Activated naive CD4-positive, alpha-beta T cell treated with anti-CD3 and anti-CD28 coated beads for 36 hours (primary cell): ENCODE results near the gene MANSC4. TPM values are rescaled to one million over a fixed set of nuclear protein-coding genes. Genes with fewer than 3 reads are reported as not detected.
"Not testable (repeated sequence)": the region's sequence is repeated elsewhere in the genome, so short reads cannot be mapped to it uniquely, and the experiment has no call there.

Source experiments
- CTCF ChIA-PET: fragments of 350-600 bp; sonication (Branson Sonifier 250); formaldehyde crosslinking; loops from one replicate; lab custom pipeline; 2021; ENCODE audit warnings: antibody characterized with exemption; lab: Charles Lee
- DNase-seq: peaks from one replicate; pipeline ENCODE4 v3.0.0-alpha.2; 2020
- H3K27ac Mint-ChIP-seq: one replicate; pipeline ENCODE4 v1.8.0; 2021; ENCODE audit warnings: mild to moderate bottlenecking, mixed read lengths
- H3K27me3 Mint-ChIP-seq: one replicate; pipeline ENCODE4 v1.8.0; 2021; ENCODE audit warnings: low read depth, mixed read lengths
- H3K36me3 Mint-ChIP-seq: one replicate; pipeline ENCODE4 v1.8.0; 2021; ENCODE audit warnings: low read depth, mixed read lengths
- H3K4me1 Mint-ChIP-seq: one replicate; pipeline ENCODE4 v1.8.0; 2021; ENCODE audit warnings: low read depth, mixed read lengths
- H3K4me3 Mint-ChIP-seq: one replicate; pipeline ENCODE4 v1.8.0; 2021; ENCODE audit warnings: mild to moderate bottlenecking, moderate library complexity, mixed read lengths
- H3K9me3 Mint-ChIP-seq: one replicate; pipeline ENCODE4 v1.8.0; 2021; ENCODE audit warnings: mixed read lengths
- intact Hi-C: fragments of 100-400 bp; cut with micrococcal nuclease; formaldehyde crosslinking; loops from one replicate; pipeline ENCODE4 v1.15.1; 2023
- total RNA-seq, 2 experiments: library from RNA; stranded (reverse); gene quantifications; one replicate each; pipeline ENCODE4 v1.2.3, GENCODE V29; 2021

The MANSC4 gene
- total RNA-seq, 2 experiments from 2014 or later, result not detected

DNA sequence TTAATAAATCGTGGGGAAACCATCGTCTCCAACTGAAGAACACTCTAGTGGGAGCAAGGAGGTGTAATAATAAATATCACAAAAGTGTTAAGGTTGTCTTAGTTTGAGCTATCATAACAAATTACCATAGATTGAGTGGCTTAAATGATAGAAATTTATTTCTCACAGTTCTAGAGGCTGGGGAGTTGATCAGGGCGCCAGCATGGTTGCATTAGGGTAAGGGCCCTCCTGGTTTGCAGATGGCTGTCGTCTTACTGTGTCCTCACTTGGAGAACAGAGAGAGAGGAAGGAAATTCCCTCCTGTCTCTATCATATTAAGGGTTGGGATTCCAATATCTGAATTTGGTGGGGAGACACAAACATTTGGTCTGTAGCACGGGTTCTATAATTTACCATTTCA is 36.4 kb downstream of the MANSC4 start:
- H3K4me3 Mint-ChIP-seq, result no peak overlapping the region
- H3K27ac Mint-ChIP-seq, result no peak overlapping the region
- CTCF ChIA-PET, result no interaction called here
- H3K36me3 Mint-ChIP-seq, result peaks cover 38% of the 10 kb centered on the region
- H3K4me1 Mint-ChIP-seq, result peaks cover 13% of the 10 kb centered on the region
- H3K27me3 Mint-ChIP-seq, result no peaks in the 10 kb centered on the region
- no peak for DNase-seq
- intact Hi-C loops, result no loop called here
- H3K9me3 Mint-ChIP-seq, result no peaks in the 10 kb centered on the region

DNA sequence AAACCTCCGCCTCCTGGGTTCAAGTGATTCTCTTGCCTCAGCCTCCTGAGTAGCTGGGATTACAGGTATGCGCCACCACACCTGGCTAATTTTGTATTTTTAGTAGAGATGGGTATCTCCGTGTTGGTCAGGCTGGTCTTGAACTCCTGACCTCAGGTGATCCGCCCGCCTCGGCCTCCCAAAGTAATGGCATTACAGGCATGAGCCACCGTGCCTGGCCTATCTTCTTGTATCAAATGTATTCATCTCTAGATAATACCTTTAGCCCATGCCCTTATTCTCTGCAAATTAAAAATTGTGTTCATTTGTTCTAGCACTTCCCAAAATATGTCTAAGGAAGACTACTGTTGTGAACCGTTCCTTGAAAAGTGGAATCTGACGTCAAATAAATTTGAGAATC is 45.7 kb downstream of the MANSC4 start:
- H3K4me1 Mint-ChIP-seq, result not testable (repeated sequence)

GRCh38 chr12:27733791-27734190 is 46.2 kb downstream of the MANSC4 start:
- Mint-ChIP-seq H3K4me1 (peaks cover 2% of the 10 kb centered on the region), H3K4me3 (no peak overlapping the region), H3K27me3 (no peaks in the 10 kb centered on the region), H3K36me3 (peaks cover 21% of the 10 kb centered on the region), H3K9me3 (no peaks in the 10 kb centered on the region), H3K27ac (no peak overlapping the region)
- DNase-seq, result no peak
- CTCF ChIA-PET, result interaction anchor here (0.6 to 4.0 kb wide), 14 partner anchors 9 to 222 kb away, joined by 3 to 37 read pairs (median 6); no protein-coding TSS in a partner anchor
- intact Hi-C loops, result loop anchor here (1.0 to 10.0 kb wide), 6 partner anchors 47 to 1585 kb away; partner anchors contain the start of genes KLHL42 and MANSC4

More for the DNA sequence above, 45.7 kb downstream of the MANSC4 start:
- H3K36me3 Mint-ChIP-seq, result peaks cover 21% of the 10 kb centered on the region
- DNase-seq, H3K4me3 Mint-ChIP-seq, H3K9me3 Mint-ChIP-seq, H3K27me3 Mint-ChIP-seq, H3K27ac Mint-ChIP-seq: not testable (repeated sequence)
- CTCF ChIA-PET, result interaction anchor here (0.6 to 4.0 kb wide), 7 partner anchors 11 to 222 kb away, joined by 3 to 37 read pairs (median 5); no protein-coding TSS in a partner anchor
- intact Hi-C loops, result loop anchor here (10.0 kb wide), 1 partner anchor 1140 kb away; no protein-coding TSS in a partner anchor

DNA sequence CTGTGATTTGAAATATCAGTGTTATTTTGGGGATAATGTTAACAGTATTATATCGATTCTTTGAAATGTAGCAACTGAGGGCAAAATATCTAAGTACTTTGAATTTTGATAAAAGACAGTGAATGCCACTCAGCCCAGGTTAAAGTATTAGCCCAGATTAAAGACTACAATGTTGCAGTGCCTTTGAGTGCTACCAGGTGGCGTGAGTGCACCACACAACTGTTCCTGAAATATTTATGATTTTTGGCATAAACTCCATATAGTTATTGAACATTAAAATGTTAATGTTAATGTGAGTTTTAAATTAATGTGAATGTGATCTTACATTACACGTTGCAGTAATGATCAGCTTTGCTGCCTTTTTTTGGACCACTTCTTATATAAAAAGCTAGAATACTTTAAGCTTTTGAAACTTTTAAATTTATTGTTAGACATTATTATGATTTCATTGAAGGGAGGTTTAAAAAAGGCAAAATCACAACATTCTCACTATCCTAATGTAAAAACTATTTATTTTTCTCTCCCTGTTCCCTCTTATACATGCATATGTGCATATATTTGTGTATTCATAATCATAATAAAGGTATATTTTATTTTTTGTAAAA is 46.9 kb downstream of the MANSC4 start:
- peak; percentile 60 for DNase-seq
- H3K9me3 Mint-ChIP-seq, result no peaks in the 10 kb centered on the region
- intact Hi-C loops, result loop anchor here (1.0 to 10.0 kb wide), 6 partner anchors 48 to 1586 kb away; partner anchors contain the start of genes KLHL42 and MANSC4
- no peaks in the 10 kb centered on the region for H3K27me3 Mint-ChIP-seq
- H3K27ac Mint-ChIP-seq, result no peak overlapping the region
- no peak overlapping the region for H3K4me3 Mint-ChIP-seq
- peaks cover 21% of the 10 kb centered on the region for H3K36me3 Mint-ChIP-seq
- CTCF ChIA-PET, result interaction anchor here (0.6 to 4.0 kb wide), 19 partner anchors 10 to 603 kb away, joined by 3 to 37 read pairs (median 4); no protein-coding TSS in a partner anchor
- H3K4me1 Mint-ChIP-seq, result no peaks in the 10 kb centered on the region

- peak; percentile 18 for DNase-seq
- Mint-ChIP-seq H3K27ac (no peak overlapping the region), H3K27me3 (no peaks in the 10 kb centered on the region), H3K36me3 (peaks cover 19% of the 10 kb centered on the region), H3K9me3 (no peaks in the 10 kb centered on the region), H3K4me1 (no peaks in the 10 kb centered on the region), H3K4me3 (no peak overlapping the region)
- intact Hi-C loops, result loop anchor here (2.0 to 10.0 kb wide), 4 partner anchors 49 to 1587 kb away; partner anchors contain the start of genes KLHL42 and MANSC4
- CTCF ChIA-PET, result interaction anchor here (0.6 to 4.0 kb wide), 19 partner anchors 9 to 602 kb away, joined by 3 to 37 read pairs (median 4); partner anchors contain the start of genes KLHL42 and MANSC4
Observed at GRCh38 chr12:27732281-27732680, 47.8 kb downstream of the MANSC4 start.

DNA sequence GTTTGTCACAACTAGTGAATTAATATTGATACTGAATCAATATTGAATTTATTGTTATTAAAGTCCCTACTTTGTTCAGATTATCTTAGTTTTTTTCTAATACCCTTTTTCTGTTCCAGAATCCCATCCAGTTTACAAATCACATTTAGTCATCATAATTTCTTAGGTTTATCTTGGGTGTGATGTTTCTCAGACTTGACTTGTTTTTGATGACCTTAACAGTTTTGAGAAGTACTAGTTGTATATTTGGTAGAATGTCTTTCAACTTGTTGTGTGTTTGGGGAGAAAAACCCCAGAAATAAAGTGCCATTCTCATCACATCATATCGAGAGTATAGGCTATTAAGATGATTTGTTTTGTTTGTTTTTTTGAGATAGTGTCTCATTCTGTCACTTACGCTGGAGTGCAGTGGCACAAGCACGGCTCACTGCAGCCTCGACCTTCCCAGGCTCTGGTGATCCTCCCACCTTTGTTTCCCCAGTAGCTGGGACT is 49.9 kb downstream of the MANSC4 start:
- Mint-ChIP-seq H3K9me3 (no peaks in the 10 kb centered on the region), H3K27ac (no peak overlapping the region)
- intact Hi-C loops, result loop anchor here (10.0 kb wide), 1 partner anchor 1145 kb away; no protein-coding TSS in a partner anchor

DNA sequence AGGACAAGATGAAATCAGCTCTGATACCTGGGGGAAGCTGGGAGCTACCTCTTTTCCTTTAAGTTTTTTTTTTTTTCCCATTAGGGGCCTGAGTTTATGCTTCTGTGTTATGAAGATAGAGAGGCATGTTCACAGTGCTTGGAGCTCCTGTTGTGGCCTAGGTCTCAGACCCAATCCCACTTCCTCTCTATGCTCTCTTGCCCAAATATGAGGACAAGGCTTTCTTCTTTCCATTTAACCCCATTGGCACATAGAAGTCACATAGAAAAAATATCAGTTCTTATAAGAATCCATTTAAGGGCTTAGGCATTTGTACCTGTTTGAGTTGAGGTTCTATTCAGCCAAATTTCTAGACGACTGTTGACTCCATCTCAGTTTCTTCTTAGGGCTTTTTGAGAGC is 56.8 kb downstream of the MANSC4 start:
- H3K4me1 Mint-ChIP-seq, result peaks cover 7% of the 10 kb centered on the region
- H3K36me3 Mint-ChIP-seq, result peaks cover 13% of the 10 kb centered on the region
- no peak overlapping the region for H3K4me3 Mint-ChIP-seq
- CTCF ChIA-PET, result interaction anchor here (0.6 to 1.8 kb wide), 6 partner anchors 10 to 217 kb away, joined by 3 to 7 read pairs (median 4); no protein-coding TSS in a partner anchor
- intact Hi-C loops, result no loop called here
- H3K9me3 Mint-ChIP-seq, result no peaks in the 10 kb centered on the region
- no peak for DNase-seq
- no peak overlapping the region for H3K27ac Mint-ChIP-seq
- H3K27me3 Mint-ChIP-seq, result no peaks in the 10 kb centered on the region

More for the DNA sequence above, 49.9 kb downstream of the MANSC4 start:
- CTCF ChIA-PET, result no interaction called here
- no peaks in the 10 kb centered on the region for H3K27me3 Mint-ChIP-seq
- H3K4me1 Mint-ChIP-seq, result no peaks in the 10 kb centered on the region
- H3K36me3 Mint-ChIP-seq, result peaks cover 14% of the 10 kb centered on the region
- no peak for DNase-seq
- H3K4me3 Mint-ChIP-seq, result no peak overlapping the region

Other genes starting within 250 kb of the MANSC4 start
- gene REP15, start 83.8 kb downstream of the MANSC4 start, total RNA-seq, result under 1 TPM; 0.19 to 0.22 TPM
- gene MRPS35, start 69.4 kb downstream of the MANSC4 start, total RNA-seq, result 10 to 100 TPM; 53.1 to 57.6 TPM
- gene KLHL42, start within 50 bp of the MANSC4 start, total RNA-seq, result 1 to 10 TPM; 9.4 to 9.8 TPM
- not detected for gene PTHLH, start 192.5 kb upstream of the MANSC4 start, total RNA-seq